GM10248 (cell line): Measurements from ENCODE around the gene HSFY1.
"Not testable (repeated sequence)": the region's sequence is repeated elsewhere in the genome, so short reads cannot be mapped to it uniquely, and the experiment has no call there.

Experiments used
- CTCF ChIA-PET: fragments of 300-600 bp; sonication (Branson Sonifier 250); formaldehyde crosslinking; extraction: SDS; loops from one replicate; lab custom pipeline; 2021; ENCODE audit warnings: antibody characterized with exemption; lab: Yijun Ruan, JAX
- POLR2A ChIA-PET: fragments of 350-650 bp; sonication (Branson Sonifier 250); formaldehyde crosslinking; extraction: SDS; loops from one replicate; lab custom pipeline; 2020; ENCODE audit warnings: antibody characterized with exemption; lab: Yijun Ruan, JAX
- DNase-seq: peaks from one replicate; pipeline ENCODE4 v3.0.0; 2012; ENCODE audit errors: extremely low spot score

The HSFY1 gene, protein sequence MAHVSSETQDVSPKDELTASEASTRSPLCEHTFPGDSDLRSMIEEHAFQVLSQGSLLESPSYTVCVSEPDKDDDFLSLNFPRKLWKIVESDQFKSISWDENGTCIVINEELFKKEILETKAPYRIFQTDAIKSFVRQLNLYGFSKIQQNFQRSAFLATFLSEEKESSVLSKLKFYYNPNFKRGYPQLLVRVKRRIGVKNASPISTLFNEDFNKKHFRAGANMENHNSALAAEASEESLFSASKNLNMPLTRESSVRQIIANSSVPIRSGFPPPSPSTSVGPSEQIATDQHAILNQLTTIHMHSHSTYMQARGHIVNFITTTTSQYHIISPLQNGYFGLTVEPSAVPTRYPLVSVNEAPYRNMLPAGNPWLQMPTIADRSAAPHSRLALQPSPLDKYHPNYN

GRCh38 chrY:18546420-18546819 is at the start of gene HSFY1:
Gene HSFY1 (plus strand): TSS chrY:18546720. CDS start chrY:18546788, 68 bp downstream.
- DNase-seq, CTCF ChIA-PET, POLR2A ChIA-PET: not testable (repeated sequence)

- POLR2A ChIA-PET, DNase-seq, CTCF ChIA-PET: not testable (repeated sequence)
These were observed 42.3 kb upstream of the HSFY1 start for GRCh38 chrY:18504266-18504665.

DNA sequence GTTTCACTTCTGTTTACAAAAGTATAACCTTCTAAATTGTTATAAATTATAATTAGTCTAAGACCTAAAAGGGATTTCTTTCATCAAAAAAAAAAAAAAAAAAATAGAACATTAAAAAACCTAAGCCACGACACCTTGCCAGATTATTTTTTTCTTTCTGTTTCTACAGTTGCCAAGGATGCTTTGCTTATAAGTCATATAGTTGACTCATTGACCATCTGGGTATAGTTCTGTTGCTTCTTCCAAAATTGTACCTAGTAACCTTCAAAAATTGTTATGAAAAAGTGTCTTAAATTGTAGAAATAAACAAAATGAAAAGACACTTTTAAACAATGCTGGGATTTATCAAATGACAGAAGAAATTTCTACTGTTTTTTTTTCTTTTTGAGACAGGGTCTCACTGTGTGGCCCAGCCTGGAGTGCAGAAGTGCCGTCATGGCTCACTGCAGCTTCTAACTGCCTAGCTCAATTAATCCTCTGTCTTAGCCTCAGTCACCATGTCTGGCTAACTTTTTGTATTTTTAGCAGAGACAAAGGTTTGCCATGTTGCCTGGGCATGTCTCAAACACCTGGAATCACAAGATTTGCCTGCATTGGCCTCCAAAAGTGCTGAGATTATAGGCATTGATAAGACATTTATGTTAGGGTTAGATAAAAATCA is 15.4 kb upstream of the HSFY1 start:
- DNase-seq, CTCF ChIA-PET, POLR2A ChIA-PET: not testable (repeated sequence)

DNA sequence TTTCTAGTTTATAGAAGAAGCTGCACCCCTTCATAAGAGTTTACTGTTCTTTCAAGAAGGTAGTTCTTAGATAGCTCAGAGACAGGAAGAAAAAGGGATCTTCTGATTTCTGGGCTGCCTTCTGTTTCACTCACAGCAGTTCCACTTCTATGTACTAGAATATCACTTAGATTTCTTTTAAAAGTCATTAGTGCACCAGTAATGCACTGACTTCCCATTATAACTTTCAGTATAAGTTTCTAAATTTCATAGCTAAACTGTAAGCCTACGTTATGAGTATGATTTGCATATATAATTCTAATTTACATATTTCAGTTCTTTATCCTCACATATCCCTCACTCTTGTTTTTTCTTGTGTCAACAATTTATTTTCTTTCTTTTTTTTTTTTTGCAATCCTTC is 7.6 kb upstream of the HSFY1 start:
- POLR2A ChIA-PET, DNase-seq, CTCF ChIA-PET: not testable (repeated sequence)

DNA sequence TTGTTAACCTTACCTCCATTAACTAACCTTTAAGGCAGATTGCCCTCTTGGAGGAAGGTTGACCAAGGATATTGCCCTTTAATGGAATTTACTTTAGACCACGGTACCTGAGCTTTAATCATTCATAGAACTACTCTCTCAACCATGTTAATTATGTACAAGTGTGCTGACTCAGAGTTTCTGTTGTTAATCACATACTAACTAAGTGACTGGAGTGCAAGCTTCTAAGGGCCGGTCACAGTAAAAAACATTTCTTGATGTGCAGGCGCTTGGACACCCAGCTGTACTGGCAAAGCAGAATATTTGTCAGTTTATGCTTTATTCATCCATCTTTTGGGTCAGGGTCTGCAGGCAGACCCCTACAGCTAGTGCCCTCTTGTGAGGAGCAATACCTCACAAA is 6.6 kb downstream of the HSFY1 start:
- DNase-seq, CTCF ChIA-PET, POLR2A ChIA-PET: not testable (repeated sequence)

DNA sequence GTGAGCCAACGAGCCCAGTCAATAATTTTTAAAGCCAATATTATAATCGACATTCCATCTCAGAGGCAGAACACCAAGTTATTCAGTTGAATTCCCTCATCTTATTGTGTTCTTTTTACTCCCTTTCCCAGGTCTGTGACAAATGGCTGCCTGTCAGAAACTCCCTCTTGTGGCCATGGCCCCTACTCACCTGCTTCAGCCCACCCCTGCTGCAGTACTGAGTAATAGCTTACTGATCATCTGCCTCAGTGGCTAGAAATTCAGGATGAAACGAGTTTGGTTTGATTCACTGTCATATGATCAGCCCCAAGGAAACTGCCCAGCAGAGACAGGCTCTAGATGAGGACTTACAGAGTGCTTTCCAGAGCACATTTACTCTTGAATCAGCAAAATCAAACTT is 19.4 kb downstream of the HSFY1 start:
- CTCF ChIA-PET, POLR2A ChIA-PET, DNase-seq: not testable (repeated sequence)
